Measurements from ENCODE around the gene LCE1E.

LCE1E gene

GRCh38 chr1:152758636-152759035, 27.4 kb upstream of the LCE1E start:
- TF ChIP-seq CTCF (conservative IDR thresholded peaks at IDR 0.05; ENCODE audit: control insufficient read depth, insufficient read depth, low read depth, low read length): no peak
- no peak for DNase-seq (ENCODE audit: low read depth)
- H3K4me3 ChIP-seq (ENCODE audit: control insufficient read depth, low read depth, low read length): no peak overlapping the region

GRCh38 chr1:152759453-152760173, 26.4 kb upstream of the LCE1E start:
- TF ChIP-seq CTCF (conservative IDR thresholded peaks at IDR 0.05; ENCODE audit: control insufficient read depth, insufficient read depth, low read depth, low read length): no peak
- no peak overlapping the region for H3K4me3 ChIP-seq (ENCODE audit: control insufficient read depth, low read depth, low read length)
- DNase-seq (ENCODE audit: low read depth): no peak

GRCh38 chr1:152760551-152761190, 25.4 kb upstream of the LCE1E start:
- no peak for TF ChIP-seq CTCF (conservative IDR thresholded peaks at IDR 0.05; ENCODE audit: control insufficient read depth, insufficient read depth, low read depth, low read length)
- DNase-seq (ENCODE audit: low read depth): no peak
- no peak overlapping the region for H3K4me3 ChIP-seq (ENCODE audit: control insufficient read depth, low read depth, low read length)

GRCh38 chr1:152761609-152762213, 24.3 kb upstream of the LCE1E start:
- peak; percentile 71 for DNase-seq (ENCODE audit: low read depth)
- no peak for TF ChIP-seq CTCF (conservative IDR thresholded peaks at IDR 0.05; ENCODE audit: control insufficient read depth, insufficient read depth, low read depth, low read length)
- H3K4me3 ChIP-seq (ENCODE audit: control insufficient read depth, low read depth, low read length): no peak overlapping the region

- peak; percentile 8 for TF ChIP-seq CTCF (conservative IDR thresholded peaks at IDR 0.05; ENCODE audit: control insufficient read depth, insufficient read depth, low read depth, low read length)
- H3K4me3 ChIP-seq (ENCODE audit: control insufficient read depth, low read depth, low read length): no peak overlapping the region
- DNase-seq (ENCODE audit: low read depth): peak; percentile 88
Measured at GRCh38 chr1:152768847-152769533, 17.1 kb upstream of the LCE1E start.

- H3K4me3 ChIP-seq (ENCODE audit: control insufficient read depth, low read depth, low read length): no peak overlapping the region
- TF ChIP-seq CTCF (conservative IDR thresholded peaks at IDR 0.05; ENCODE audit: control insufficient read depth, insufficient read depth, low read depth, low read length): no peak
- peak; percentile 38 for DNase-seq (ENCODE audit: low read depth)
Measured at GRCh38 chr1:152770411-152770810, 15.6 kb upstream of the LCE1E start.
